GM04504 (cell line): ENCODE results near the gene MROH9.

Experiments
- DNase-seq: peaks from one replicate; pipeline ENCODE4 v3.0.0-alpha.2; 2012; ENCODE audit warnings: low read depth

MROH9 gene

GRCh38 chr1:171084091-171084490 lies 148.8 kb downstream of the MROH9 start:
- no peak for DNase-seq

DNA sequence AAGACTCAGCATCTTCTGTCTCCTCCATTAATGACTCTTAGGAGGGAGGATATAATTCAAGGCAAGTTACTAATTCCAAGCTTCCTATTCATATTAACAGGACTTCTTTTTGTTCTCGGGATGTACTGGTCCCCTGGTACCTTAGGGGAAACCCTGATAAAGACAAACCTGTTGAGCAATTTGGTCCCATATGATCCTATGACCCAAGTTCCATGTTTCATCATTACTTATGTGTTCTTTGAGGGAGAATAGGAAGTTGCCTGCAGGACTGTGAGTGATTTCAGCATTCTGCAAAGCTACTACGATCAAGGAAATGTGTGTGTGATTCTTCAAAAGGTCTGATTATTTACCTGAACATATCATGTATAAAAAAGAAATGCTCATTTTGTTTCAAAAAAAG lies 149.5 kb downstream of the MROH9 start:
- no peak for DNase-seq

GRCh38 chr1:171087896-171088295 lies 152.6 kb downstream of the MROH9 start:
- no peak for DNase-seq

- no peak for DNase-seq
These were observed 155.3 kb downstream of the MROH9 start, which contains the start of gene FMO3 for GRCh38 chr1:171090604-171091003. FMO3 (plus strand) TSS chr1:171090905; CDS start chr1:171092659, 1,754 bp downstream.

DNA sequence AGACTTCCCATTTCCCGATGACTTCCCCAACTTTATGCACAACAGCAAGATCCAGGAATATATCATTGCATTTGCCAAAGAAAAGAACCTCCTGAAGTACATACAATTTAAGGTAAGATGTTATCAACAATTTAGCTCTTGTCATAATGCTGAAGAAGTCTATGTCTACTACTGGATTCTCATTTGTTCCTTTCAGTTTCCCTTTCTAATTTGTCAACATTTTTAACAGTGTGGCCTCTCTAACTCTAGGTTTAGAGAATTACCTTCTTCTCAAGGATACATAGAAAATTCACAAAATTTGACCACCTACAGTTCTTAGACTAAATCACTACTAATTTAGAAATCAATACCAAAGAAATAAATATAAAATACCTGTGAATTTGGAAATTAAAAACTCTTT lies 168.5 kb downstream of the MROH9 start:
- no peak for DNase-seq

DNA sequence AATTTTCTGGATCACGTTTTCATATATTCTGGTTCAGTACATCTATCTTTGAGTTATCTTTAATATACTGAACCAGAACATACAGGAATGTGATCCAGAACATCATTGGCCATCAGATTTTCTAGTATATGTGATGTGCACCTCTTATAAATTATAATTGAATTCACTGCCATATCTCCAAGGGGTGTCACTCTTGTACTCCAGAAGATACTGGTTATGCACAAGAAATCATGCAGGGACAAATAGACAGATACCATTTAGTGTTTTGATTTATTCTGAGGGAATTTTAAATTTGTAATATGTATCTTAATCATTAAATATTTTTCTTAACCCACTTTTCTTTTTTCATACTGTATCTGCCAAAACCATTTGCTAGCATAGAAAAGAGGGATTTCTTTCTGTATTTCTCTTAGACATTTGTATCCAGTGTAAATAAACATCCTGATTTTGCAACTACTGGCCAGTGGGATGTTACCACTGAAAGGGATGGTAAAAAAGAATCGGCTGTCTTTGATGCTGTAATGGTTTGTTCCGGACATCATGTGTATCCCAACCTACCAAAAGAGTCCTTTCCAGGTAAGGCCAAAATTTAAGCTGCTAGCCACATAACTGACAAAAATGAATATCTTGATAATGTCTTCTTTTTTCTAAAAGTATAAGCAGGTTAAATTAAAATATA lies 172.1 kb downstream of the MROH9 start:
- DNase-seq, result no peak

GRCh38 chr1:171107969-171108368 lies 172.6 kb downstream of the MROH9 start:
- DNase-seq, result no peak

- DNase-seq, result no peak
These were observed 174.6 kb downstream of the MROH9 start for GRCh38 chr1:171109966-171110365.

GRCh38 chr1:171110621-171111326 lies 175.4 kb downstream of the MROH9 start:
- DNase-seq, result no peak

GRCh38 chr1:171112119-171112518 lies 176.8 kb downstream of the MROH9 start:
- DNase-seq, result no peak

GRCh38 chr1:171113382-171113781 lies 178.0 kb downstream of the MROH9 start:
- no peak for DNase-seq
